Esophagus (tissue), 2 donors: ENCODE measurements around the gene ECPAS. TPM values are rescaled to one million over a fixed set of nuclear protein-coding genes. Genes with fewer than 3 reads are reported as not detected.
"Not testable (repeated sequence)": the region's sequence is repeated elsewhere in the genome, so short reads cannot be mapped to it uniquely, and the experiment has no call there.

ENCODE experiments used
- H3K27ac ChIP-seq, 2 donors: one replicate each; pipeline ENCODE4 v1.5.1; 2013; ENCODE audit warnings: low read depth in 2 of 2, mild to moderate bottlenecking in 2 of 2, inconsistent platforms in 1 of 2, low read length in 1 of 2, moderate library complexity in 1 of 2
- H3K27me3 ChIP-seq, 2 donors: one replicate each; pipeline ENCODE4 v1.6.1; 2013; ENCODE audit warnings: low read length in 2 of 2, control low read depth in 1 of 2, mild to moderate bottlenecking in 1 of 2; ENCODE audit not compliant: insufficient read depth in 2 of 2, control insufficient read depth in 1 of 2
- H3K36me3 ChIP-seq, 2 donors: one replicate each; pipeline ENCODE4 v1.6.1; 2013; ENCODE audit warnings: low read length in 1 of 2; ENCODE audit not compliant: control insufficient read depth in 2 of 2, insufficient read depth in 2 of 2
- H3K4me1 ChIP-seq, 2 donors: one replicate each; pipeline ENCODE4 v1.6.1; 2013; ENCODE audit warnings: low read length in 1 of 2; ENCODE audit not compliant: control insufficient read depth in 2 of 2, insufficient read depth in 2 of 2
- H3K4me3 ChIP-seq, 2 donors: one replicate each; pipeline ENCODE4 v1.5.1; 2013; ENCODE audit warnings: low read length in 2 of 2, mild to moderate bottlenecking in 2 of 2, low read depth in 1 of 2, moderate library complexity in 1 of 2
- H3K9me3 ChIP-seq, 2 donors: one replicate each; pipeline ENCODE4 v1.6.1; 2013; ENCODE audit warnings: mild to moderate bottlenecking in 2 of 2, low read depth in 1 of 2, low read length in 1 of 2, moderate library complexity in 1 of 2; ENCODE audit not compliant: control insufficient read depth in 2 of 2, insufficient read depth in 1 of 2
- WGBS, 2 donors: extraction: QIAGEN DNeasy Blood & Tissue Kit; methylation state at CpG; one replicate each; pipeline ENCODE4 v1.1.7; 2013; 5-methylcytosine and 5-hydroxymethylcytosine counted together
- polyA plus RNA-seq, 2 donors: library from polyadenylated mRNA; stranded (reverse); fragments of 200-250 nt; gene quantifications; one replicate each; pipeline ENCODE4 v1.2.3, GENCODE V29; 2013
- donor health status: healthy with polysubstance abuse.
- donor health status: Bipolar disorder and iron deficiency.

The ECPAS gene
- polyA plus RNA-seq, 2 donors = 12.7 to 15.7 TPM

GRCh38 chr9:111349766-111350165, 134.4 kb downstream of the ECPAS start:
- no peaks in the 10 kb centered on the region for H3K36me3 ChIP-seq
- WGBS, 2 donors = 46 to 62% methylated on average over 5 of the region's 5 CpGs
- H3K4me3 ChIP-seq = no peak overlapping the region
- H3K9me3 ChIP-seq = no peaks in the 10 kb centered on the region
- H3K27ac ChIP-seq = no peak overlapping the region
- H3K27me3 ChIP-seq = no peaks in the 10 kb centered on the region
- no peaks in the 10 kb centered on the region for H3K4me1 ChIP-seq

GRCh38 chr9:111348821-111349271, 135.3 kb downstream of the ECPAS start:
- Histone ChIP-seq H3K4me1 (no peaks in the 10 kb centered on the region), H3K4me3 (no peak overlapping the region), H3K27me3 (no peaks in the 10 kb centered on the region), H3K36me3 (no peaks in the 10 kb centered on the region), H3K27ac (no peak overlapping the region), H3K9me3 (no peaks in the 10 kb centered on the region)
- WGBS, 2 donors = 31 to 41% methylated on average over 4 of the region's 4 CpGs

GRCh38 chr9:111334318-111334863, 149.8 kb downstream of the ECPAS start:
- H3K4me1 ChIP-seq, H3K9me3 ChIP-seq, H3K4me3 ChIP-seq, H3K27ac ChIP-seq, H3K27me3 ChIP-seq, H3K36me3 ChIP-seq: not testable (repeated sequence)
- WGBS, 2 donors = 76% methylated on average over 5 of the region's 5 CpGs

- Histone ChIP-seq H3K9me3 (no peaks in the 10 kb centered on the region), H3K36me3 (no peaks in the 10 kb centered on the region), H3K27ac (no peak within 1 kb of the TSS), H3K4me3 (no peak within 1 kb of the TSS), H3K4me1 (no peaks in the 10 kb centered on the region), H3K27me3 (peaks cover 0 to 3% of the 10 kb centered on the region in 2 donors)
- WGBS, 2 donors = 84 to 85% methylated on average over 4 of the region's 4 CpGs
Observed at GRCh38 chr9:111330124-111330523, 154.1 kb downstream of the ECPAS start, which contains the start of gene OR2K2. Gene OR2K2, minus strand, starts transcription at chr9:111330224. Its CDS starts 1,791 bp downstream, at chr9:111328433.

GRCh38 chr9:111320631-111321030, 163.6 kb downstream of the ECPAS start:
- Histone ChIP-seq H3K4me3 (no peak overlapping the region), H3K27me3 (peaks cover 0 to 3% of the 10 kb centered on the region in 2 donors), H3K27ac (no peak overlapping the region), H3K36me3 (no peaks in the 10 kb centered on the region), H3K9me3 (no peaks in the 10 kb centered on the region), H3K4me1 (no peaks in the 10 kb centered on the region)
- WGBS, 2 donors = 65 to 77% methylated on average over 3 of the region's 3 CpGs

GRCh38 chr9:111316796-111317195, 167.4 kb downstream of the ECPAS start:
- Histone ChIP-seq H3K4me1 (no peaks in the 10 kb centered on the region), H3K36me3 (no peaks in the 10 kb centered on the region), H3K27me3 (no peaks in the 10 kb centered on the region), H3K4me3 (no peak overlapping the region), H3K27ac (no peak overlapping the region), H3K9me3 (no peaks in the 10 kb centered on the region)
- WGBS, 2 donors = 65 to 69% methylated on average over 3 of the region's 3 CpGs

Other genes starting within 250 kb of the ECPAS start
- not detected for gene OR2K2, start 154.2 kb downstream of the ECPAS start, polyA plus RNA-seq
- gene ZNF483, start 40.8 kb upstream of the ECPAS start, polyA plus RNA-seq = under 1 TPM; 0.09 to 0.18 TPM
- gene PTGR1, start 115.3 kb upstream of the ECPAS start, polyA plus RNA-seq = 10 to 100 TPM; 28.2 to 93.3 TPM
- gene DNAJC25, start 147.0 kb upstream of the ECPAS start, polyA plus RNA-seq = 1 to 10 TPM; 3.3 to 3.7 TPM
- gene GNG10, start 177.2 kb upstream of the ECPAS start, polyA plus RNA-seq = 10 to 100 TPM; 12.4 to 13.9 TPM